Ishikawa (cell line): ENCODE data around the gene RPS3.

Experiments used
- CEBPB ChIP-seq: IDR thresholded peaks from 2 replicates; pipeline ENCODE4 v1.6.1; 2012
- CREB1 ChIP-seq: IDR thresholded peaks from 2 replicates; pipeline ENCODE4 v1.6.1; 2012; ENCODE audit warnings: low read depth
- EGR1 ChIP-seq: IDR thresholded peaks from 2 replicates; pipeline ENCODE4 v1.6.1; 2012
- EP300 ChIP-seq: IDR thresholded peaks from 2 replicates; pipeline ENCODE4 v1.6.1; 2012; ENCODE audit warnings: borderline replicate concordance
- FOXM1 ChIP-seq: IDR thresholded peaks from 2 replicates; pipeline ENCODE4 v1.6.1; 2012; ENCODE audit warnings: low read depth, borderline replicate concordance
- NFIC ChIP-seq: IDR thresholded peaks from 2 replicates; pipeline ENCODE4 v1.6.1; 2012
- RAD21 ChIP-seq: IDR thresholded peaks from 2 replicates; pipeline ENCODE4 v1.6.1; 2012; ENCODE audit warnings: low read depth
- REST ChIP-seq: IDR thresholded peaks from 2 replicates; pipeline ENCODE4 v1.6.1; 2012; ENCODE audit warnings: low read depth, mild to moderate bottlenecking
- TAF1 ChIP-seq: IDR thresholded peaks from 2 replicates; pipeline ENCODE4 v1.6.1; 2012; ENCODE audit warnings: low read depth, mild to moderate bottlenecking
- TCF12 ChIP-seq: IDR thresholded peaks from 2 replicates; pipeline ENCODE4 v1.6.1; 2012; ENCODE audit warnings: low read depth
- TEAD4 ChIP-seq: IDR thresholded peaks from 2 replicates; pipeline ENCODE4 v1.6.1; 2012
- USF1 ChIP-seq: IDR thresholded peaks from 2 replicates; pipeline ENCODE4 v1.6.1; 2012
- YY1 ChIP-seq: IDR thresholded peaks from 2 replicates; pipeline ENCODE4 v1.6.1; 2012; ENCODE audit warnings: low read depth
- ZBTB7A ChIP-seq: IDR thresholded peaks from 2 replicates; pipeline ENCODE4 v1.6.1; 2012; ENCODE audit warnings: low read depth
- TF ChIP-seq, protein P1 (sequence below): IDR thresholded peaks from 2 replicates; pipeline ENCODE4 v1.6.1; 2012

The RPS3 gene

GRCh38 chr11:75447415-75447814 lies 48.1 kb downstream of the RPS3 start:
- TF ChIP-seq CREB1 = no peak
- TF ChIP-seq ZBTB7A = no peak
- no peak for TF ChIP-seq NFIC
- no peak for TF ChIP-seq TAF1
- no peak for TF ChIP-seq TEAD4
- no peak for TF ChIP-seq REST
- TF ChIP-seq FOXM1 = no peak
- no peak for TF ChIP-seq RAD21
- TF ChIP-seq EP300 = no peak
- no peak for TF ChIP-seq EGR1
- no peak for TF ChIP-seq TCF12

DNA sequence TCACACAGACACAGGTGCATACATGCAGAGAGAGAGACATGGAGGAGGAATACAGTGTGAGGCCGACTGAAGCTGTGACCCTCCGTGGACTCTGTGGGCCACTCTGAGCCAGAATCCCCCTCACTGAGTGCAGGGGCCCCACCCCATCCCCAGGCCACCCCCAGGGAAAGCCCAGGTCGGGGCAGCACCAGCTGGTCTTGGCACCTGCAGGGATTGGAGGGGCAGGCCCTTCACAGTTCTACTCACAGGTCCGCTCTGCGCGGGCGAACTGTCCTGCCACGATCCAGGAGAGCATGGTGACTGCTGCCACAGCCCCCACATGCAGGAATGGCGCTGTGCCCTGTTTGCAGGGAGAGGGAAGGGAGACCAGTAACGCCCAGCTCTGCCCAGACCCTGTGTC lies 50.0 kb downstream of the RPS3 start:
- TF ChIP-seq CEBPB (no peak), TCF12 (no peak), YY1 (no peak), RAD21 (no peak), USF1 (no peak), ZBTB7A (no peak), EP300 (no peak), NFIC (no peak), CREB1 (no peak), TEAD4 (no peak), EGR1 (no peak), REST (no peak), FOXM1 (no peak), TAF1 (no peak)
- TF ChIP-seq, protein P1, sequence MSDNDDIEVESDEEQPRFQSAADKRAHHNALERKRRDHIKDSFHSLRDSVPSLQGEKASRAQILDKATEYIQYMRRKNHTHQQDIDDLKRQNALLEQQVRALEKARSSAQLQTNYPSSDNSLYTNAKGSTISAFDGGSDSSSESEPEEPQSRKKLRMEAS = no peak

GRCh38 chr11:75449776-75450175 lies 50.5 kb downstream of the RPS3 start:
- TF ChIP-seq REST (no peak), EGR1 (no peak), FOXM1 (no peak), RAD21 (no peak), ZBTB7A (no peak), NFIC (no peak), TCF12 (no peak), USF1 (no peak), YY1 (no peak), EP300 (no peak), TEAD4 (no peak), CREB1 (no peak)
- TF ChIP-seq, protein P1 = no peak

DNA sequence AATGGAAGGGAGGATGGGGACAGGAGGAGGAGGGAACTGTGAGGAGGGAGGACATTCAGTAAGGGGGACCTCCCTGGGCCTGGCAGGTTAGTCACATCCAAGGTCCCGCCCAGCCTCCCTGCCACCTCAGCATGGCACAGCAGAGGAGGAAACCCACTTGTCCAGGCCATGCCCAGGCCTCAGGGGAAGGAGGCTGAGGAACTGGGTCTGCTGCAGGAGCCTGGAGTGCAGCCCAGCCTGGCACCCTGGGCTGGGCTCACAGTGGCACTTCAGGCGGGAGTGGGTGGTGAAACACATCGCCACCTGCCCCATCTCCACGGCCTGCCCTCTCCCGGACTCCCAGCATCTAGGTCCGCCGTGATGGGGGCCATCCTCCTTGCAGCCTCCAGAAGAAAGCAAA lies 50.9 kb downstream of the RPS3 start:
- TF ChIP-seq EP300 (no peak), ZBTB7A (no peak), CREB1 (no peak), TEAD4 (no peak), EGR1 (no peak), TCF12 (no peak), YY1 (no peak), REST (no peak), CEBPB (no peak), TAF1 (no peak), FOXM1 (no peak), NFIC (no peak), USF1 (no peak), RAD21 (no peak)
- TF ChIP-seq, protein P1 = no peak
